HFF-Myc (cell line): ENCODE data around the gene ANO7.

ENCODE experiments used
- DNase-seq: peaks from one replicate; pipeline ENCODE4 v3.0.0-alpha.2; 2011; ENCODE audit warnings: low read depth; ENCODE audit errors: extremely low read depth
- H3K4me3 ChIP-seq: replicated peaks from 2 replicates; pipeline ENCODE4 v1.5.1; 2011; ENCODE audit warnings: low read depth, mild to moderate bottlenecking, control low read depth, low read length
- CTCF ChIP-seq: IDR thresholded peaks from 2 replicates; pipeline ENCODE4 v1.5.1; 2012; ENCODE audit warnings: mild to moderate bottlenecking, low read depth, low read length, control low read depth; ENCODE audit errors: missing control alignments

Gene ANO7

DNA sequence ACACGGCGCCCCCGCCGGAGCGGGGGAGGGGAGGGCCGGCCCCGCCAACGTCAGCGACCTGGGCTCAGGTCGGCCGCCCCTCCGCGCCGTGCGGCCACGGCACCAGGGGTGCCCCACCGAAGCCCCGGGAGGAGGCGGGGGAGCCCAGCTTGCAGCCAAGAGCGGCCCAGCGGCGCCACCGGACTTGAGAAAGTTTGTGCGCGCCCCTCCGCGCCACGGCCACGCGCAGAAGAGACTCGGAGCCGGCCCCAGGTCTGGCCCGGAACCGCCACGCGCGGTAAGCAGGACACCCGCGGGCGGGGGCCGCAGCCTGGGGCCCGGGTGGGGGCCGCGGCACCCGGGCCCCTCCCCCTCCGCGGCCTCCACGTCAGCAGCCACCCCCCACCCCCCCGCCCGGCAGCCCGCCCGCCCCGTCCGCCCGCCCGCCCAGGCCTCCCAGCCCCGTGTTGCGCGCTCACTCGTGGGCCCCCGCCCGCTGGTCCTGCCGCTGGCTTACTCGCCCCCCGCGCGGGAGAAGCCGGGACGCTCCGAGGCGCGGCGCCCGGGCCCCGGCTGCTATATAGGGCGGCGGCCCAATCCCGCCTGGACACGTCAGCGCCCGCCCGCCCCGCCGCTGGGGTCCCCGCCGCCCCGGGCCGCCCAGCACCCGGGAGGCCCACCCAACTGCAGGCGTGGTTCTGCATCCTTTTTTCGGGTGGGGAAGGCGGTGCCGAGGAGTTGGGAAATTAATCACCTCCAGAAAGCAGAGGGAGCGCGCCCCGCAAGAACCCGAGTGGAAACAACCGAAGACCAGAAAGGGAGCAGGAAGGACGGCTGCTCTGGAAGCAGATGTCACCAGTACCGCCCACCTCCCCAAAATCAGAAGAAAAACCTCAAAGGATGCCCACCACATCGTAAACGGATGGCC is 84.1 kb downstream of the ANO7 start:
- DNase-seq, result no peak
- no peak for TF ChIP-seq CTCF
- H3K4me3 ChIP-seq, result peak overlapping the region; percentile 66

DNA sequence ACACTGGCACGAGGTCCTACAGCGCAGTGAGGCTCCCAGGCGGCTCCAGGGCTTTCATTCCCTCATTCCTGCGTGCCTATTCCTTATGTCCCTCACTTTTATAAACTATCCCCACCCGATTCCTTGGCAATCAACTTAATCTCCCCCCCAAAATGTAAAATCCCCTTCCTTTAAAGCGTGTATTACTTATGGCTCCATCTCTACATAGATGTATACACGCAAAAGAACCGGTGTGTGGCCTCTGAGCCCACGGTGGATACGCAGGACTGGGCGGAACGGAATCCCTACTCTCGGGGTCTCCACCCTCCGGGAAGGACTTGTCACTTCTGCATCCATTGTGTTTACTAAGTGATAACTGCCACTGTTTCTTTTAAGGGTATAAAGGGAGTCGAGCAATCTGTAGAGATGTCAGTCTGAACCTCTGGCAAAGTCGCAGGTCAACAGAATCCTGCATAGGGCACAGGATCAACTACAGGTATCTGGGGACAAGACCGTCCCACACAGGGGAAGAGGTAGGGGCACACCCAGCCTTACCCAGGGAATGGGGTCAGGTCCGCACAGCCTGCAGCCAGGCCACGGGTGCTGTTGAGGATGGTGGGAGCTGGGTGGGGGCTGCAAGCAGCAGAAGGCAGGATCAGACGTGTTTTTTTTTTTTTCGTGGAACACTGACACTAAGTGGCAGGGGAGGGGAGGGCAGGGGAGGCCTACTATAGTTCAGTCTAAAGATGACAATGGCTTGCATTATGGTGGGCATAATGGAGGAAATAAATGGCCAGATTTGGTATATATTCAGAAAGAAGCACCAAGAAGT is 84.9 kb downstream of the ANO7 start:
- peak overlapping the region; percentile 66 for H3K4me3 ChIP-seq
- no peak for DNase-seq
- TF ChIP-seq CTCF, result no peak

- no peak for TF ChIP-seq CTCF
- no peak overlapping the region for H3K4me3 ChIP-seq
- DNase-seq, result no peak
Measured at GRCh38 chr2:241274127-241274526, 85.7 kb downstream of the ANO7 start.
